Ascending aorta (tissue), 2 donors: Measurements from ENCODE around the gene USP48. TPM values are rescaled to one million over a fixed set of nuclear protein-coding genes. Genes with fewer than 3 reads are reported as not detected.
"Not testable (repeated sequence)": the region's sequence is repeated elsewhere in the genome, so short reads cannot be mapped to it uniquely, and the experiment has no call there.

Experiments
- DNase-seq, 2 donors: peaks; one replicate each; pipeline ENCODE4 v3.0.0-alpha.2; 2019; ENCODE audit warnings: low spot score in 2 of 2
- H3K27ac ChIP-seq, 2 donors: fragments of 200-600 bp; sonication (generic); one replicate each; pipeline ENCODE4 v1.5.1; 2016 to 2017; ENCODE audit warnings: mild to moderate bottlenecking in 1 of 2
- H3K27me3 ChIP-seq: fragments of 200-600 bp; sonication (generic); one replicate; pipeline ENCODE4 v1.5.1; 2017
- H3K36me3 ChIP-seq, 2 donors: fragments of 200-600 bp; sonication (generic); one replicate each; pipeline ENCODE4 v1.5.1; 2016
- H3K4me1 ChIP-seq, 2 donors: fragments of 200-600 bp; sonication (generic); one replicate each; pipeline ENCODE4 v1.5.1; 2016 to 2017; ENCODE audit warnings: mild to moderate bottlenecking in 1 of 2
- H3K4me3 ChIP-seq, 2 donors: fragments of 200-600 bp; sonication (generic); one replicate each; pipeline ENCODE4 v1.5.1; 2016 to 2017; ENCODE audit warnings: mild to moderate bottlenecking in 1 of 2
- H3K9me3 ChIP-seq, 2 donors: fragments of 200-600 bp; sonication (generic); one replicate each; pipeline ENCODE4 v1.5.1; 2016
- CTCF ChIP-seq, 3 experiments: fragments of 200-600 bp in 2 of 3; fragments of 450-650 bp in 1 of 3; sonication (generic) in 2 of 3; IDR thresholded peaks; one replicate each; pipeline ENCODE4 v1.5.1; 2016 to 2019; ENCODE audit warnings: antibody characterized with exemption in 3 of 3, mild to moderate bottlenecking in 1 of 3, moderate library complexity in 1 of 3
- intact Hi-C: fragments of 100-400 bp; cut with DNase I; formaldehyde crosslinking; loops from one replicate; pipeline ENCODE4 v1.15.1; 2023
- total RNA-seq: library from RNA; depleted of rRNA; stranded (reverse); fragments of >200 nt; gene quantifications from one replicate; pipeline ENCODE4 v1.1.0, GENCODE V29; 2016

The USP48 gene
- total RNA-seq, 1 donor from 2014 or later = 41.3 TPM

DNA sequence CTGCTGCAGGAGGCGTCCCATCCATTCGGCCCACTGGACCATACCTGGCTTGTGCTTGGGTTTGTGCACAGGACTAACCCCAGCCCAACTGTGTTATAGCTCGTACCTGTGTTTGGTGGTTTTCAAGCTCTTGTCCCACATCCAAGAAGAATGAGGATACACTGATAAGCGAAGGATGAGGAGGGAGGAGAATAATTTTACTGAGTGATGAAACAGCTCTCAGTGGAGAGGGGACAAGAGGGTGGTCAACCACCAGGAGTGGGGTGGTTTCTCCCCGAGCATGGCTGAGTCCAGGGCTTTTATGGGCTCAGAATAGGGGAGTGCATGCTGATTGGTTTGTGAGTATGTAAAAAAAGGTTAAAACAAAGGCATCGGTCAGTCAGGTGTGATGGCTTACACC is 12.1 kb upstream of the USP48 start:
- no peak for TF ChIP-seq CTCF (IDR thresholded peaks at IDR 0.05)
- no peak for DNase-seq
- H3K4me3 ChIP-seq = no peak overlapping the region
- H3K4me1 ChIP-seq = no peaks in the 10 kb centered on the region
- H3K36me3 ChIP-seq = no peaks in the 10 kb centered on the region
- no peaks in the 10 kb centered on the region for H3K9me3 ChIP-seq
- intact Hi-C loops = no loop called here
- no peaks in the 10 kb centered on the region for H3K27me3 ChIP-seq
- H3K27ac ChIP-seq = no peak overlapping the region

DNA sequence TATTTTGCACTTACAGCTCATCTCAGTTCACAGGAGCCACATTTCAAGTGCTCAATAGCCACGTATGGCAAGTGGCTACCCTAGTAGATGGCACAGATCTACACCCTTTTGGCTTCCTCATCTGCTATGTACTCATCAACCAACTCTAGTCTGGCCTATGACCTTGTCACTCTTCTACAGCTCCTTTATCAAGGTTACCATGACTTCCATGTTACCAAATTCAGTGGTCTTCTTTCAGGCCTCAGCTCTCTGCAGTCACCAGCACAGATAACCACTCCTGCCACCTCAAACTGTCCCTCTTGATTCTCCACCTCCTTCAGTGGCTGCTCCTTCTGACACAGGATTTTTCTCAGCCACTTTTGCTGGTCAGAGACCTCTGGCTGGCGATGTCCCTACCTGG is 11.7 kb upstream of the USP48 start:
- intact Hi-C loops = no loop called here
- Histone ChIP-seq H3K9me3 (no peaks in the 10 kb centered on the region), H3K27me3 (no peaks in the 10 kb centered on the region), H3K4me3 (no peak overlapping the region), H3K27ac (no peak overlapping the region), H3K36me3 (no peaks in the 10 kb centered on the region), H3K4me1 (no peaks in the 10 kb centered on the region)
- TF ChIP-seq CTCF (IDR thresholded peaks at IDR 0.05) = no peak
- DNase-seq = no peak

GRCh38 chr1:21793104-21793503 is 10.2 kb upstream of the USP48 start:
- Histone ChIP-seq H3K4me1 (no peaks in the 10 kb centered on the region), H3K9me3 (no peaks in the 10 kb centered on the region), H3K4me3 (no peak overlapping the region), H3K36me3 (no peaks in the 10 kb centered on the region), H3K27me3 (no peaks in the 10 kb centered on the region), H3K27ac (no peak overlapping the region)
- intact Hi-C loops = no loop called here
- no peak for TF ChIP-seq CTCF (IDR thresholded peaks at IDR 0.05)
- no peak for DNase-seq

- H3K4me3 ChIP-seq = no peak overlapping the region
- TF ChIP-seq CTCF (IDR thresholded peaks at IDR 0.05) = no peak
- H3K4me1 ChIP-seq = peaks cover 0 to 3% of the 10 kb centered on the region in 2 donors
- no peaks in the 10 kb centered on the region for H3K27me3 ChIP-seq
- H3K9me3 ChIP-seq = no peaks in the 10 kb centered on the region
- no peaks in the 10 kb centered on the region for H3K36me3 ChIP-seq
- intact Hi-C loops = no loop called here
- no peak for DNase-seq
- no peak overlapping the region for H3K27ac ChIP-seq
Measured at GRCh38 chr1:21786640-21787039, 3.7 kb upstream of the USP48 start.

DNA sequence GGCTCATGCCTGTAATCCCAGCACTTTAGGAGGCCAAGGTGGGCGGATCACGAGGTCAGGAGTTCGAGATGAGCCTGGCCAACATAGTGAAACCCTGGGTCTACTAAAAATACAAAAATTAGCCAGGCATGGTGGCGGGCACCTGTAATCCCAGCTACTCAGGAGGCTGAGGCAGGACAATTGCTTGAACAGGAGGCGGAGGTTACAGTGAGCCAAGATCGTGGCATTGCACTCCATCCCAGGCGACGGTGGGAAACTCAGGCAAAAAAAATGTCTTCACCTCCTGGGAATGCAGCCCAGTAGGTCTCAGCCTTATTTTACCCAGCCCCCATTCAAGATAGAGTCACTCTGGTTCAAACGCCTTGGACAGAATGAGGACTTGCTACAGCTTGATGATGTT is 2.8 kb upstream of the USP48 start:
- intact Hi-C loops, H3K4me1 ChIP-seq, H3K27me3 ChIP-seq, DNase-seq, H3K36me3 ChIP-seq, H3K9me3 ChIP-seq, H3K27ac ChIP-seq, H3K4me3 ChIP-seq: not testable (repeated sequence)

DNA sequence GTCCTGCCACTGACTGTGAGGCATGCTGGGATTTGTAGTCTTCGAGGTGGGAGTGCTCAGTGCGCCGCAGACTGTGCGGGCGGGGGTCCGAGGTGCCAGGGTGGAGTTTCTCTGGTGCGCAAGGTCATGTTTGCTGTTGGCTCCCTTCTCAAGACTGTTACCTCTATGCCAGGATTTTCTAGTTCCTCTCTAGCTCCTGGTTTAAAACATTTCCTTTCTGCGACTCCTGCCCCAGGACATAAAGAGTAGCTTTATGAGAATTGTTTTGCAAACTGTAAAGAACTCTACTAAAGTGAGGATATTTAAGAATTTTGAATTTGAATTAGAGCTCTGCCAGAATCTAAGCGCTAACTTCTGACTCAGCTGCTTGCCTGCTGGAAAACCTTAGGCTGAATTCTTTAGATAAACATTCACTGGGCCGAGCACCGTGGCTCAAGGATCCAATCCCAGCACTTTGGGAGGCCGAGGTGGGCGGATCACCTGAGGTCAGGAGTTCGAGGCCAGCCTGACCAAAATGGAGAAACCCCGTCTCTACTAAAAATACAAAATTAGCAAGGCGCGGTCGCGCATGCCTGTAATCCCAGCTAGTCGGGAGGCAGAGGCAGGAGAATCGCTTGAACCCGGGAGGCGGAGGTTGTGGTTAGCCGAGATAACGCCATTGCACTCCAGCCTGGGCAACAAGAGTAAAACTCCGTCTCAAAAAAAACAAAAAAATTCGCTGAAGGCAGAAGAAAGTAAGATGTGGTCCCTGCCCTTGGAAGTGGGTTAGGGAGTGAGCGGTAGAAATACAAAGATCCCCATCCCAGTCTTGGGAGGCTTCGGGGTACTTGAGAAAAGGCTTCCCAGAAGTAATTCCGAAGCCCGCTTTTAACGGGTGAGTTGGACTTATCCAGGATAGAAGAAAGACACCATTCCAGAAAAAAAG is 992 bp upstream of the USP48 start:
- no peak for TF ChIP-seq CTCF (IDR thresholded peaks at IDR 0.05)
- Histone ChIP-seq H3K9me3 (no peaks in the 10 kb centered on the region), H3K27ac (peak overlapping the region; percentile 99 to 100), H3K4me3 (peak overlapping the region; percentile 97 to 99), H3K4me1 (peaks cover 9 to 13% of the 10 kb centered on the region in 2 donors), H3K36me3 (no peaks in the 10 kb centered on the region), H3K27me3 (no peaks in the 10 kb centered on the region)
- DNase-seq = peak in 1 of 2 donors; percentile 76
- intact Hi-C loops = loop anchor here (1.0 to 5.0 kb wide), 6 partner anchors 19 to 437 kb away; partner anchors contain the start of gene CDC42
